ENCODE measurements around the gene DOK6. TPM values are rescaled to one million over a fixed set of nuclear protein-coding genes. Genes with fewer than 3 reads are reported as not detected.
"Not testable (repeated sequence)": the region's sequence is repeated elsewhere in the genome, so short reads cannot be mapped to it uniquely, and the experiment has no call there.

DOK6 gene
- total RNA-seq, 1 experiment from 2014 or later = 4.1 TPM

GRCh38 chr18:69874058-69874457, 473.4 kb downstream of the DOK6 start:
- Mint-ChIP-seq H3K4me3 (no peak overlapping the region), H3K9me3 (peaks cover 6% of the 10 kb centered on the region), H3K27me3 (ENCODE audit: low read depth) (no peaks in the 10 kb centered on the region), H3K36me3 (peaks cover 4% of the 10 kb centered on the region; the same call in 1 of the 2 replicates), H3K27ac (no peak overlapping the region), H3K4me1 (peaks cover 20% of the 10 kb centered on the region)
- ChIA-PET POLR2A (no interaction called here), CTCF (no interaction called here)
- no peak for DNase-seq (ENCODE audit: low spot score)
- no peak for ATAC-seq
- TF ChIP-seq IRF2 (CRISPR knock-in tag; IDR thresholded peaks at IDR 0.05; ENCODE audit: borderline replicate concordance, low read depth) = no peak

- peaks cover 4% of the 10 kb centered on the region; the same call in 1 of the 2 replicates for H3K36me3 Mint-ChIP-seq
- POLR2A ChIA-PET = no interaction called here
- peaks cover 12% of the 10 kb centered on the region for H3K9me3 Mint-ChIP-seq
- DNase-seq (ENCODE audit: low spot score) (no peak), ATAC-seq (no peak)
- no peaks in the 10 kb centered on the region for H3K27me3 Mint-ChIP-seq (ENCODE audit: low read depth)
- H3K27ac Mint-ChIP-seq = 0 out of 2 replicates have a peak overlapping the region, but pooled peaks have one; percentile 55
- peaks cover 38% of the 10 kb centered on the region for H3K4me1 Mint-ChIP-seq
- TF ChIP-seq ZNF121 (CRISPR knock-in tag; IDR thresholded peaks at IDR 0.05) (no peak), RELA (CRISPR knock-in tag; IDR thresholded peaks at IDR 0.05; ENCODE audit: borderline replicate concordance) (no peak), PRRX2 (CRISPR knock-in tag; IDR thresholded peaks at IDR 0.05) (no peak)
- H3K4me3 Mint-ChIP-seq = no peak overlapping the region
- CTCF ChIA-PET = no interaction called here
These were observed 475.8 kb downstream of the DOK6 start for GRCh38 chr18:69876490-69876889.

- Mint-ChIP-seq H3K4me1 (peaks cover 39% of the 10 kb centered on the region), H3K27me3 (ENCODE audit: low read depth) (no peaks in the 10 kb centered on the region)
- no peak; the same call in 1 of the 2 replicates for ATAC-seq
These were observed 477.7 kb downstream of the DOK6 start for GRCh38 chr18:69878213-69878933.

GRCh38 chr18:69879051-69879450, 478.4 kb downstream of the DOK6 start:
- H3K27ac Mint-ChIP-seq = peak overlapping the region; percentile 99

More at GRCh38 chr18:69878213-69878933, 477.7 kb downstream of the DOK6 start:
- peaks cover 4% of the 10 kb centered on the region; the same call in 1 of the 2 replicates for H3K36me3 Mint-ChIP-seq
- ChIA-PET POLR2A (no interaction called here), CTCF (no interaction called here)
- TF ChIP-seq E2F1 (CRISPR knock-in tag; IDR thresholded peaks at IDR 0.05) = no peak
- no peak for TF ChIP-seq RORB (CRISPR knock-in tag; IDR thresholded peaks at IDR 0.05)
- no peak for TF ChIP-seq GRHL2 (CRISPR knock-in tag; IDR thresholded peaks at IDR 0.05; ENCODE audit: insufficient replicate concordance, severe bottlenecking)
- TF ChIP-seq OVOL2 (CRISPR knock-in tag; IDR thresholded peaks at IDR 0.05; ENCODE audit: borderline replicate concordance) = no peak
- no peak for TF ChIP-seq NR2C2 (CRISPR knock-in tag; IDR thresholded peaks at IDR 0.05)
- no peak for TF ChIP-seq GTF2I (CRISPR knock-in tag; conservative IDR thresholded peaks at IDR 0.05)
- no peak for TF ChIP-seq PREB (CRISPR knock-in tag; IDR thresholded peaks at IDR 0.05; ENCODE audit: borderline replicate concordance)
- H3K27ac Mint-ChIP-seq = peak overlapping the region; percentile 99
- no peak for DNase-seq (ENCODE audit: low spot score)
- H3K4me3 Mint-ChIP-seq = no peak overlapping the region; the same call in 1 of the 2 replicates
- peaks cover 12% of the 10 kb centered on the region for H3K9me3 Mint-ChIP-seq

More at GRCh38 chr18:69879051-69879450, 478.4 kb downstream of the DOK6 start:
- CTCF ChIA-PET; H3K4me3 Mint-ChIP-seq; POLR2A ChIA-PET; H3K27me3 Mint-ChIP-seq (ENCODE audit: low read depth); H3K36me3 Mint-ChIP-seq: not testable (repeated sequence)
- DNase-seq (ENCODE audit: low spot score) = peak; percentile 63
- peak; percentile 72 for ATAC-seq
- TF ChIP-seq USF2 (CRISPR knock-in tag; IDR thresholded peaks at IDR 0.05) (peak; percentile 59), FOXK1 (CRISPR knock-in tag; IDR thresholded peaks at IDR 0.05) (0 out of 2 replicates have a peak, but pooled peaks have one; percentile 32), USF1 (CRISPR knock-in tag; IDR thresholded peaks at IDR 0.05) (0 out of 2 replicates have a peak, but pooled peaks have one; percentile 29), FOXP4 (CRISPR knock-in tag; IDR thresholded peaks at IDR 0.05) (peak; percentile 54; the same call in 1 of the 2 replicates), TEAD1 (CRISPR knock-in tag; IDR thresholded peaks at IDR 0.05) (peak; percentile 79), ETV6 (CRISPR knock-in tag; IDR thresholded peaks at IDR 0.05) (peak; percentile 72; the same call in 1 of the 2 replicates)
- Mint-ChIP-seq H3K9me3 (peaks cover 12% of the 10 kb centered on the region), H3K4me1 (peaks cover 39% of the 10 kb centered on the region)

Data from WTC11 (cell line).